Measurements from ENCODE around the gene SELENOI.

- TF ChIP-seq EZH2 (IDR thresholded peaks at IDR 0.05): no peak
- no peak for TF ChIP-seq YY1 (IDR thresholded peaks at IDR 0.05; ENCODE audit: extremely low read depth, insufficient replicate concordance, low read depth, low read length)
- TF ChIP-seq, protein P1, sequence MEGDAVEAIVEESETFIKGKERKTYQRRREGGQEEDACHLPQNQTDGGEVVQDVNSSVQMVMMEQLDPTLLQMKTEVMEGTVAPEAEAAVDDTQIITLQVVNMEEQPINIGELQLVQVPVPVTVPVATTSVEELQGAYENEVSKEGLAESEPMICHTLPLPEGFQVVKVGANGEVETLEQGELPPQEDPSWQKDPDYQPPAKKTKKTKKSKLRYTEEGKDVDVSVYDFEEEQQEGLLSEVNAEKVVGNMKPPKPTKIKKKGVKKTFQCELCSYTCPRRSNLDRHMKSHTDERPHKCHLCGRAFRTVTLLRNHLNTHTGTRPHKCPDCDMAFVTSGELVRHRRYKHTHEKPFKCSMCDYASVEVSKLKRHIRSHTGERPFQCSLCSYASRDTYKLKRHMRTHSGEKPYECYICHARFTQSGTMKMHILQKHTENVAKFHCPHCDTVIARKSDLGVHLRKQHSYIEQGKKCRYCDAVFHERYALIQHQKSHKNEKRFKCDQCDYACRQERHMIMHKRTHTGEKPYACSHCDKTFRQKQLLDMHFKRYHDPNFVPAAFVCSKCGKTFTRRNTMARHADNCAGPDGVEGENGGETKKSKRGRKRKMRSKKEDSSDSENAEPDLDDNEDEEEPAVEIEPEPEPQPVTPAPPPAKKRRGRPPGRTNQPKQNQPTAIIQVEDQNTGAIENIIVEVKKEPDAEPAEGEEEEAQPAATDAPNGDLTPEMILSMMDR (IDR thresholded peaks at IDR 0.05 in 2 of 3, conservative IDR thresholded peaks at IDR 0.05 in 1 of 3; ENCODE audit: borderline replicate concordance in 1 of 3, insufficient read depth in 1 of 3, low read depth in 2 of 3, low read length in 2 of 3): no peak
- no peak for TF ChIP-seq POLR2A (IDR thresholded peaks at IDR 0.05; ENCODE audit: borderline replicate concordance, extremely low read depth, insufficient read depth, insufficient read length)
- no peak for TF ChIP-seq SP1 (IDR thresholded peaks at IDR 0.05; ENCODE audit: low read depth)
- TF ChIP-seq, protein P2, sequence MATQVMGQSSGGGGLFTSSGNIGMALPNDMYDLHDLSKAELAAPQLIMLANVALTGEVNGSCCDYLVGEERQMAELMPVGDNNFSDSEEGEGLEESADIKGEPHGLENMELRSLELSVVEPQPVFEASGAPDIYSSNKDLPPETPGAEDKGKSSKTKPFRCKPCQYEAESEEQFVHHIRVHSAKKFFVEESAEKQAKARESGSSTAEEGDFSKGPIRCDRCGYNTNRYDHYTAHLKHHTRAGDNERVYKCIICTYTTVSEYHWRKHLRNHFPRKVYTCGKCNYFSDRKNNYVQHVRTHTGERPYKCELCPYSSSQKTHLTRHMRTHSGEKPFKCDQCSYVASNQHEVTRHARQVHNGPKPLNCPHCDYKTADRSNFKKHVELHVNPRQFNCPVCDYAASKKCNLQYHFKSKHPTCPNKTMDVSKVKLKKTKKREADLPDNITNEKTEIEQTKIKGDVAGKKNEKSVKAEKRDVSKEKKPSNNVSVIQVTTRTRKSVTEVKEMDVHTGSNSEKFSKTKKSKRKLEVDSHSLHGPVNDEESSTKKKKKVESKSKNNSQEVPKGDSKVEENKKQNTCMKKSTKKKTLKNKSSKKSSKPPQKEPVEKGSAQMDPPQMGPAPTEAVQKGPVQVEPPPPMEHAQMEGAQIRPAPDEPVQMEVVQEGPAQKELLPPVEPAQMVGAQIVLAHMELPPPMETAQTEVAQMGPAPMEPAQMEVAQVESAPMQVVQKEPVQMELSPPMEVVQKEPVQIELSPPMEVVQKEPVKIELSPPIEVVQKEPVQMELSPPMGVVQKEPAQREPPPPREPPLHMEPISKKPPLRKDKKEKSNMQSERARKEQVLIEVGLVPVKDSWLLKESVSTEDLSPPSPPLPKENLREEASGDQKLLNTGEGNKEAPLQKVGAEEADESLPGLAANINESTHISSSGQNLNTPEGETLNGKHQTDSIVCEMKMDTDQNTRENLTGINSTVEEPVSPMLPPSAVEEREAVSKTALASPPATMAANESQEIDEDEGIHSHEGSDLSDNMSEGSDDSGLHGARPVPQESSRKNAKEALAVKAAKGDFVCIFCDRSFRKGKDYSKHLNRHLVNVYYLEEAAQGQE (IDR thresholded peaks at IDR 0.05; ENCODE audit: low read depth): no peak
- TF ChIP-seq TCF7L2 (IDR thresholded peaks at IDR 0.05; ENCODE audit: borderline replicate concordance, extremely low read depth, insufficient read depth, insufficient read length): no peak
- no peak for TF ChIP-seq POLR2AphosphoS5 (IDR thresholded peaks at IDR 0.05; ENCODE audit: low read depth, low read length)
- no peak for TF ChIP-seq EGR1 (IDR thresholded peaks at IDR 0.05; ENCODE audit: low read depth)
Observed at GRCh38 chr2:26400723-26401122, 54.8 kb downstream of the SELENOI start.

Measured in HCT116 (cell line).